Endothelial cell (in vitro differentiated cells): Measurements from ENCODE around the gene NAV3. TPM values are rescaled to one million over a fixed set of nuclear protein-coding genes. Genes with fewer than 3 reads are reported as not detected.

ENCODE experiments used
- DNase-seq: peaks from one replicate; pipeline ENCODE4 v3.0.0; 2021; ENCODE audit warnings: low spot score
- H3K27ac Mint-ChIP-seq: one replicate; pipeline ENCODE4 v1.8.0; 2021; ENCODE audit warnings: mixed read lengths, inconsistent platforms; ENCODE audit not compliant: unreplicated experiment
- H3K27me3 Mint-ChIP-seq: one replicate; pipeline ENCODE4 v1.8.0; 2021; ENCODE audit warnings: mild to moderate bottlenecking, moderate library complexity, mixed read lengths, inconsistent platforms; ENCODE audit not compliant: unreplicated experiment
- H3K36me3 Mint-ChIP-seq: one replicate; pipeline ENCODE4 v1.8.0; 2021; ENCODE audit warnings: mild to moderate bottlenecking, low read depth, mixed read lengths, inconsistent platforms; ENCODE audit not compliant: unreplicated experiment
- H3K4me1 Mint-ChIP-seq: one replicate; pipeline ENCODE4 v1.8.0; 2021; ENCODE audit warnings: mild to moderate bottlenecking, mixed read lengths, inconsistent platforms; ENCODE audit not compliant: unreplicated experiment
- H3K4me3 Mint-ChIP-seq: one replicate; pipeline ENCODE4 v1.8.0; 2021; ENCODE audit warnings: mild to moderate bottlenecking, mixed read lengths, inconsistent platforms; ENCODE audit not compliant: unreplicated experiment
- H3K9me3 Mint-ChIP-seq: one replicate; pipeline ENCODE4 v1.8.0; 2021; ENCODE audit warnings: mixed read lengths, inconsistent platforms; ENCODE audit not compliant: unreplicated experiment
- CTCF ChIP-seq: fragments of 200-600 bp; sonication (generic); IDR thresholded peaks from one replicate; pipeline ENCODE4 v1.5.0; 2021; ENCODE audit warnings: antibody characterized with exemption; ENCODE audit not compliant: unreplicated experiment
- total RNA-seq: library from RNA; stranded (reverse); fragmentation: NEBNext Ultra II Directional; extraction: Animal tissue kit (Norgen Biotek cat#: 25700); gene quantifications from one replicate; pipeline ENCODE4 v1.2.1, GENCODE V29; 2021; ENCODE audit not compliant: unreplicated experiment

NAV3 gene
- total RNA-seq, 1 donor from 2014 or later: 20.3 TPM

GRCh38 chr12:77940011-77940423 is 109.3 kb downstream of the NAV3 start:
- Mint-ChIP-seq H3K4me1 (peaks cover 2% of the 10 kb centered on the region), H3K27ac (no peak overlapping the region), H3K36me3 (no peaks in the 10 kb centered on the region), H3K27me3 (no peaks in the 10 kb centered on the region), H3K9me3 (no peaks in the 10 kb centered on the region), H3K4me3 (no peak overlapping the region)
- DNase-seq: no peak
- TF ChIP-seq CTCF: no peak

GRCh38 chr12:77940567-77940966 is 109.9 kb downstream of the NAV3 start:
- H3K27ac Mint-ChIP-seq: no peak overlapping the region
- H3K4me1 Mint-ChIP-seq: peaks cover 2% of the 10 kb centered on the region
- no peaks in the 10 kb centered on the region for H3K9me3 Mint-ChIP-seq
- no peak for DNase-seq
- H3K36me3 Mint-ChIP-seq: no peaks in the 10 kb centered on the region
- no peaks in the 10 kb centered on the region for H3K27me3 Mint-ChIP-seq
- TF ChIP-seq CTCF: no peak
- H3K4me3 Mint-ChIP-seq: no peak overlapping the region

GRCh38 chr12:77941401-77941800 is 110.7 kb downstream of the NAV3 start:
- Mint-ChIP-seq H3K36me3 (no peaks in the 10 kb centered on the region), H3K27me3 (no peaks in the 10 kb centered on the region), H3K9me3 (no peaks in the 10 kb centered on the region), H3K27ac (no peak overlapping the region), H3K4me3 (no peak overlapping the region), H3K4me1 (peaks cover 2% of the 10 kb centered on the region)
- no peak for DNase-seq
- TF ChIP-seq CTCF: no peak

GRCh38 chr12:77943466-77943865 is 112.8 kb downstream of the NAV3 start:
- no peak for TF ChIP-seq CTCF
- Mint-ChIP-seq H3K9me3 (no peaks in the 10 kb centered on the region), H3K27me3 (no peaks in the 10 kb centered on the region), H3K4me3 (no peak overlapping the region), H3K4me1 (peaks cover 2% of the 10 kb centered on the region), H3K27ac (no peak overlapping the region), H3K36me3 (no peaks in the 10 kb centered on the region)
- DNase-seq: no peak

GRCh38 chr12:77946541-77947061 is 115.9 kb downstream of the NAV3 start:
- Mint-ChIP-seq H3K27me3 (no peaks in the 10 kb centered on the region), H3K27ac (no peak overlapping the region), H3K9me3 (no peaks in the 10 kb centered on the region), H3K4me3 (no peak overlapping the region), H3K36me3 (no peaks in the 10 kb centered on the region), H3K4me1 (no peaks in the 10 kb centered on the region)
- TF ChIP-seq CTCF: no peak
- no peak for DNase-seq
